Measurements from ENCODE around the gene SLC30A1. TPM values are rescaled to one million over a fixed set of nuclear protein-coding genes. Genes with fewer than 3 reads are reported as not detected.

SLC30A1 gene
- total and polyA plus RNA-seq, 10 of the 15 experiments (the other 5 are each of a cell fraction or from before 2014, with no cell fraction given), result 3.5 to 14.1 (median 8.8) TPM

DNA sequence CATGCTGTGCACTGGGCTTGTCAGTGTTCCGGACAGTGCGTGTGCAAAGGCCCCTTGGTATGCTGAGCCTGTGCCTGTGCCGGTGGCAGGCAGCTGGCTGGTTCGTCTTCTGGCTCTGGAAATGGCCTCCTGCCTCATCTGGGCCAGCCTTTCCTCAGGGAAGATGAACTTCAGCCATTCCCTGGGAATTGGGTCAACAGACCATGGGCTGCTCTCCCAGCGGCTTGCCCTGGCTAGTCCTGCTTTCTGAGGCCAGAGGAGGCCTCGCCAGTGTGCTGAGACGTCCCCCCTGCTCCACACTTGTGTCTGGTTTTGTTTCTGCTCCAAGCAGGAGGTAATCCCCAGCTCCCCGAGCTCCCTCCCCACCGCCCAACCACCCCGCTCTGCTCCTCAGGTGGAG is 54.4 kb downstream of the SLC30A1 start (continued):
- no peak for TF ChIP-seq BMI1 (IDR thresholded peaks at IDR 0.05; ENCODE audit: borderline replicate concordance)
- no peak for TF ChIP-seq GATAD2B (conservative IDR thresholded peaks at IDR 0.05; ENCODE audit: low read depth)
- TF ChIP-seq, protein P1, sequence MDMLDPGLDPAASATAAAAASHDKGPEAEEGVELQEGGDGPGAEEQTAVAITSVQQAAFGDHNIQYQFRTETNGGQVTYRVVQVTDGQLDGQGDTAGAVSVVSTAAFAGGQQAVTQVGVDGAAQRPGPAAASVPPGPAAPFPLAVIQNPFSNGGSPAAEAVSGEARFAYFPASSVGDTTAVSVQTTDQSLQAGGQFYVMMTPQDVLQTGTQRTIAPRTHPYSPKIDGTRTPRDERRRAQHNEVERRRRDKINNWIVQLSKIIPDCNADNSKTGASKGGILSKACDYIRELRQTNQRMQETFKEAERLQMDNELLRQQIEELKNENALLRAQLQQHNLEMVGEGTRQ (IDR thresholded peaks at IDR 0.05; ENCODE audit: borderline replicate concordance, low read depth, low read length), result no peak
- no peak for TF ChIP-seq CBX3 (IDR thresholded peaks at IDR 0.05; ENCODE audit: borderline replicate concordance, low read depth)

DNA sequence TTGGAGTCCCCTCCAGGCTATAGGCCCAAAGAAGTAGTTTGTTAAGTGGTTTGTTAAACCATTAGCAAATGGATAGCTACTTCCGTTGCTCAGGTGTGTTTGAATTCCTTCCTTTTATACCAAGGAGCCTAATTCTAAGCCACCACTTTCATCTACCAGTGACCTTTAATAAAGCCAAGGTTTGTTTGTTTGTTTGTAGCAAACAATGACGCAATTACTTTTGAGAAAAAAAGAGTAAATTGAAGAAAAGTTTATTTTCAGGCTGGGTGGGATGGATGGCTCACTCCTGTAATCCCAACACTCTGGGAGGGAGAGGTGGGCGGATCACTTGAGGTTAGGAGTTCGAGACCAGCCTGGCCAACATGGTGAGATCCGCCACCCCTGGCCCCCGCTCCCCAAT is 56.2 kb downstream of the SLC30A1 start:
- no peak overlapping the region for H3K4me3 ChIP-seq
- in situ Hi-C loops (cut with MboI), result no loop called here
- H3K9ac ChIP-seq (ENCODE audit: control insufficient read depth, insufficient read depth, low read length), result no peak overlapping the region
- ChIA-PET RAD21 (ENCODE audit: unreplicated experiment) (no interaction called here), POLR2A (no interaction called here), SMC1A (ENCODE audit: uncharacterized antibody, unreplicated experiment) (interaction anchor here (1.1 kb wide), 1 partner anchor 54 kb away, joined by 3 read pairs; no protein-coding TSS in a partner anchor), CTCF (interaction anchor here (2.0 to 2.2 kb wide), 2 partner anchors 9 to 46 kb away, joined by 5 to 12 read pairs; no protein-coding TSS in a partner anchor)
- WGBS (ENCODE audit: insufficient coverage, insufficient replicate concordance, low lambda C conversion rate, missing lambda C conversion rate), result 47% methylated on average over 4 of the region's 6 CpGs
- no peak overlapping the region for H3K27ac ChIP-seq (ENCODE audit: control insufficient read depth, insufficient read depth)
- TF ChIP-seq MEF2B (IDR thresholded peaks at IDR 0.05; ENCODE audit: partially characterized antibody, poor library complexity, severe bottlenecking), result no peak
- no peak for TF ChIP-seq REST (IDR thresholded peaks at IDR 0.05; ENCODE audit: low read depth, low read length)
- TF ChIP-seq MLLT1 (IDR thresholded peaks at IDR 0.05), result no peak
- no peaks in the 10 kb centered on the region for H3K79me2 ChIP-seq (ENCODE audit: control insufficient read depth, insufficient read depth, low read length)
- ATAC-seq (no peak), FAIRE-seq (no peak), DNase-seq (ENCODE audit: low read depth, low spot score) (no peak)
- H4K20me1 ChIP-seq (ENCODE audit: control insufficient read depth, insufficient read depth), result no peaks in the 10 kb centered on the region
- no peaks in the 10 kb centered on the region for H3K36me3 ChIP-seq (ENCODE audit: control insufficient read depth in 2 of 2, insufficient read depth in 2 of 2, low read length in 1 of 2)
- no TSS peak for BruUV-seq (replicated peaks)
- H3K27me3 ChIP-seq (replicated peaks in 1 of 2; ENCODE audit: control insufficient read depth in 2 of 2, insufficient read depth in 2 of 2, low read length in 1 of 2), result no peaks in the 10 kb centered on the region
- intact Hi-C loops (cut with micrococcal nuclease; ENCODE audit: unreplicated experiment), result no loop called here
- H3K4me1 ChIP-seq (ENCODE audit: control insufficient read depth, insufficient read depth, low read length), result peaks cover 53% of the 10 kb centered on the region
- H2AFZ ChIP-seq (ENCODE audit: control insufficient read depth, low read depth, low read length), result no peak overlapping the region
- H3K9me3 ChIP-seq (replicated peaks; ENCODE audit: control insufficient read depth, insufficient read depth, low read length), result no peaks in the 10 kb centered on the region
- no peak overlapping the region for H3K4me2 ChIP-seq (ENCODE audit: control insufficient read depth, insufficient read depth)

Other genes with a start within 250 kb of the SLC30A1 start
- gene RD3, start 87.0 kb downstream of the SLC30A1 start, total RNA-seq (2014; rRNA removed), result not detected in 2 replicates
- not detected in 2 replicates for gene RD3, start 87.0 kb downstream of the SLC30A1 start, total RNA-seq (2014; rRNA removed; fragmentation: Illumina TruSeq; extraction: Trizol)
- gene RD3, start 87.0 kb downstream of the SLC30A1 start, total RNA-seq (2021), result not detected in 2 replicates
- gene RD3, start 87.0 kb downstream of the SLC30A1 start, polyA plus RNA-seq (2011; rRNA removed), result not detected in 2 replicates
- not detected in 2 replicates for gene RD3, start 87.0 kb downstream of the SLC30A1 start, polyA plus RNA-seq (2014; fragmentation: Illumina TruSeq; extraction: Trizol)
- gene RD3, start 87.0 kb downstream of the SLC30A1 start, polyA plus RNA-seq (2014; fragmentation: Nextera tagmentation; extraction: Ambion mirVana), result not detected
- gene RD3, start 87.0 kb downstream of the SLC30A1 start, polyA plus RNA-seq (2014; rRNA removed), result not detected in 2 replicates
- gene RD3, start 87.0 kb downstream of the SLC30A1 start, polyA plus RNA-seq (2016; fragmentation: Nextera tagmentation; extraction: Ambion mirVana), result not detected
- gene NEK2, start 96.5 kb upstream of the SLC30A1 start, total RNA-seq (2014; rRNA removed), result 33.0 and 37.0 TPM in 2 replicates
- 45.1 and 47.1 TPM in 2 replicates for gene NEK2, start 96.5 kb upstream of the SLC30A1 start, total RNA-seq (2014; rRNA removed; fragmentation: Illumina TruSeq; extraction: Trizol)
- gene NEK2, start 96.5 kb upstream of the SLC30A1 start, total RNA-seq (2021), result 28.7 TPM in 2 replicates
- 40.9 and 69.0 TPM in 2 replicates for gene NEK2, start 96.5 kb upstream of the SLC30A1 start, polyA plus RNA-seq (2011; rRNA removed)
- 39.4 and 40.8 TPM in 2 replicates for gene NEK2, start 96.5 kb upstream of the SLC30A1 start, polyA plus RNA-seq (2014; fragmentation: Illumina TruSeq; extraction: Trizol)
- 10 to 100 TPM; 16.7 to 21.3 TPM for gene NEK2, start 96.5 kb upstream of the SLC30A1 start, polyA plus RNA-seq (2014; fragmentation: Nextera tagmentation; extraction: Ambion mirVana)
- 27.3 and 31.0 TPM in 2 replicates for gene NEK2, start 96.5 kb upstream of the SLC30A1 start, polyA plus RNA-seq (2014; rRNA removed)
- gene NEK2, start 96.5 kb upstream of the SLC30A1 start, polyA plus RNA-seq (2016; fragmentation: Nextera tagmentation; extraction: Ambion mirVana), result 10 to 100 TPM; 46.8 to 49.7 TPM